PC-9 (cell line): ENCODE measurements around the gene FAM241A. TPM values are rescaled to one million over a fixed set of nuclear protein-coding genes. Genes with fewer than 3 reads are reported as not detected.

Source experiments
- Bru-seq: library from RNA; stranded (reverse); fragments of 400-500 nt; gene quantifications from one replicate; lab custom pipeline; 2021; lab: Mats Ljungman, UMichigan
- BruChase-seq, 2 experiments: library from RNA; stranded (reverse); fragments of 400-500 nt; gene quantifications; one replicate each; lab custom pipeline; 2021; lab: Mats Ljungman, UMichigan
- BruUV-seq: library from RNA; stranded (reverse); fragments of 400-500 nt; replicated peaks from 2 replicates; lab custom pipeline; 2021; lab: Mats Ljungman, UMichigan
- CTCF ChIA-PET: fragments of 300-600 bp; sonication (Branson Sonifier 250); formaldehyde crosslinking; loops from one replicate; lab custom pipeline; 2022; ENCODE audit warnings: antibody characterized with exemption; lab: Charles Lee
- POLR2A ChIA-PET: fragments of 300-600 bp; sonication (Branson Sonifier 250); formaldehyde crosslinking; loops from one replicate; lab custom pipeline; 2022; ENCODE audit warnings: antibody characterized with exemption; ENCODE audit not compliant: unreplicated experiment; lab: Charles Lee
- DNase-seq, 2 experiments: peaks; one replicate each; pipeline versions ENCODE4 v3.0.0 to v3.0.0-alpha.2; 2015 to 2022; ENCODE audit warnings: mixed read lengths in 1 of 2
- H2AFZ ChIP-seq: fragments of 200-600 bp; sonication (generic); 2 replicates; pipeline ENCODE4 v1.8.1; 2017; ENCODE audit warnings: antibody characterized with exemption
- H3F3A ChIP-seq: fragments of 200-600 bp; sonication (generic); 2 replicates; pipeline ENCODE4 v1.8.1; 2017; ENCODE audit warnings: antibody characterized with exemption, mild to moderate bottlenecking, low read depth; ENCODE audit not compliant: insufficient read depth
- H3K27ac ChIP-seq: fragments of 200-600 bp; sonication (generic); 2 replicates; pipeline ENCODE4 v1.6.1; 2016; ENCODE audit warnings: mixed run types
- H3K27me3 ChIP-seq: fragments of 200-600 bp; sonication (generic); 2 replicates; pipeline ENCODE4 v1.6.1; 2016; ENCODE audit warnings: low read depth, mixed run types; ENCODE audit not compliant: insufficient read depth
- H3K36me3 ChIP-seq: fragments of 200-600 bp; sonication (generic); 2 replicates; pipeline ENCODE4 v1.6.1; 2016; ENCODE audit warnings: low read depth, mixed run types
- H3K4me1 ChIP-seq: fragments of 200-600 bp; sonication (generic); replicated peaks from 2 replicates; pipeline ENCODE4 v1.6.1; 2016; ENCODE audit warnings: mixed run types; ENCODE audit not compliant: insufficient read depth
- H3K4me2 ChIP-seq: fragments of 200-600 bp; sonication (generic); 2 replicates; pipeline ENCODE4 v1.6.1; 2017; ENCODE audit warnings: mixed run types
- H3K4me3 ChIP-seq: fragments of 200-600 bp; sonication (generic); 2 replicates; pipeline ENCODE4 v1.6.1; 2016; ENCODE audit warnings: mixed run types
- H3K79me2 ChIP-seq: fragments of 200-600 bp; sonication (generic); 2 replicates; pipeline ENCODE4 v1.6.1; 2017; ENCODE audit warnings: low read depth, mixed run types
- H3K9me2 ChIP-seq: fragments of 200-600 bp; sonication (generic); 2 replicates; pipeline ENCODE4 v1.8.1; 2017; ENCODE audit warnings: mild to moderate bottlenecking; ENCODE audit not compliant: insufficient read depth
- H3K9me3 ChIP-seq: fragments of 200-600 bp; sonication (generic); 2 replicates; pipeline ENCODE4 v1.8.1; 2016; ENCODE audit warnings: low read depth; ENCODE audit not compliant: insufficient read depth
- H4K20me1 ChIP-seq: fragments of 200-600 bp; sonication (generic); 2 replicates; pipeline ENCODE4 v1.8.1; 2017; ENCODE audit not compliant: insufficient read depth
- EZH2 ChIP-seq: fragments of 200-600 bp; sonication (generic); IDR thresholded peaks from 2 replicates; pipeline ENCODE4 v1.8.0; 2017; ENCODE audit warnings: antibody characterized with exemption, low read depth
- intact Hi-C: fragments of 100-400 bp; cut with micrococcal nuclease; formaldehyde crosslinking; loops from one replicate; pipeline ENCODE4 v1.10.0; 2022; ENCODE audit not compliant: unreplicated experiment
- long read RNA-seq: library from polyadenylated mRNA; stranded (forward); transcript quantifications from one replicate; pipeline ENCODE4 v2.0.0, GENCODE V29; 2022
- total RNA-seq: library from RNA; stranded (reverse); gene quantifications from 2 replicates; pipeline ENCODE4 v1.2.3, GENCODE V29; 2021
- TF ChIP-seq, protein P1 (sequence below): fragments of 200-600 bp; sonication (generic); conservative IDR thresholded peaks from 2 replicates; pipeline ENCODE4 v1.6.1; 2017; ENCODE audit warnings: mixed run types, antibody characterized with exemption, mild to moderate bottlenecking, moderate library complexity

The FAM241A gene
- total RNA-seq (0.78 and 1.4 TPM in 2 replicates), Bru-seq, nascent RNA (percentile 61 among the genes with signal in this experiment), BruChase-seq, experiment 1, labeled RNA remaining after a 2-hour chase (percentile 48 among the genes with signal in this experiment), BruChase-seq, experiment 2, labeled RNA remaining after a 6-hour chase (percentile 55 among the genes with signal in this experiment)
- long read RNA-seq, full-length matches to known transcripts = 14 of 15 reads
- long read RNA-seq, partial matches to known transcripts = 0 of 15 reads
- long read RNA-seq, other reads (novel, unspliced or antisense) = 1 of 15 reads

DNA sequence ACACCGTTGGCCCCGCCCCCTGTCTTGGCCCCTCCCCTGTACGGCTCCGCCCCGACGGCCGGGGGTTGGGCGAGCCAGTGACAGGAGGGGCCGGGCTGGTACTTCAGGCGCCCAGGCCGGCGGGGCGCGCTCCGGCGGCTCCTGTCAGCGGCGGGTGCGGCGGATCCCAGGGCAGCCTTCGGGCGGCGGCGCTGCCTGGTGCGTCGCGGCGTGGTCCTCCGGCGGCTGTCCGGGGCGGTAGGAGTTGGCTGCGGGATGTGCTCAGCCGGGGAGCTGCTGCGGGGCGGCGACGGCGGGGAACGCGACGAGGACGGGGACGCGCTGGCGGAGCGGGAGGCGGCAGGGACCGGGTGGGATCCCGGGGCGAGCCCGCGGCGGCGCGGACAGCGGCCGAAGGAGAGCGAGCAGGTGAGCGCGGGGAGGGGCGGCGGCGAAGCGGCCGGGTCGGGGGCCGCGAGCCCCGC is at the start of gene FAM241A:
TSS of gene FAM241A (plus strand) at position 129 of the 464 bp plus-strand sequence. CDS start at position 256, 127 bp downstream.
- H3K79me2 ChIP-seq = peaks cover 31% of the 10 kb centered on the region
- no peaks in the 10 kb centered on the region for H4K20me1 ChIP-seq
- H3K4me3 ChIP-seq = peak within 1 kb of the TSS; percentile 89
- no peaks in the 10 kb centered on the region for H3K27me3 ChIP-seq
- peak; percentile 62 to 80 for DNase-seq
- H3K36me3 ChIP-seq = no peaks in the 10 kb centered on the region
- peaks cover 28% of the 10 kb centered on the region for H3K4me1 ChIP-seq
- intact Hi-C loops = loop anchor here (5.0 kb wide), 1 partner anchor 33 kb away; no protein-coding TSS in a partner anchor
- no TSS peak for BruUV-seq
- CTCF ChIA-PET = no interaction called here
- H3K9me3 ChIP-seq = no peaks in the 10 kb centered on the region
- H3K4me2 ChIP-seq = peak within 1 kb of the TSS; percentile 88
- POLR2A ChIA-PET = no interaction called here
- no peaks in the 10 kb centered on the region for H3K9me2 ChIP-seq
- peaks cover 4% of the 10 kb centered on the region; the same call in 1 of the 2 replicates for H3F3A ChIP-seq
- no peak for TF ChIP-seq EZH2
- TF ChIP-seq, protein P1, sequence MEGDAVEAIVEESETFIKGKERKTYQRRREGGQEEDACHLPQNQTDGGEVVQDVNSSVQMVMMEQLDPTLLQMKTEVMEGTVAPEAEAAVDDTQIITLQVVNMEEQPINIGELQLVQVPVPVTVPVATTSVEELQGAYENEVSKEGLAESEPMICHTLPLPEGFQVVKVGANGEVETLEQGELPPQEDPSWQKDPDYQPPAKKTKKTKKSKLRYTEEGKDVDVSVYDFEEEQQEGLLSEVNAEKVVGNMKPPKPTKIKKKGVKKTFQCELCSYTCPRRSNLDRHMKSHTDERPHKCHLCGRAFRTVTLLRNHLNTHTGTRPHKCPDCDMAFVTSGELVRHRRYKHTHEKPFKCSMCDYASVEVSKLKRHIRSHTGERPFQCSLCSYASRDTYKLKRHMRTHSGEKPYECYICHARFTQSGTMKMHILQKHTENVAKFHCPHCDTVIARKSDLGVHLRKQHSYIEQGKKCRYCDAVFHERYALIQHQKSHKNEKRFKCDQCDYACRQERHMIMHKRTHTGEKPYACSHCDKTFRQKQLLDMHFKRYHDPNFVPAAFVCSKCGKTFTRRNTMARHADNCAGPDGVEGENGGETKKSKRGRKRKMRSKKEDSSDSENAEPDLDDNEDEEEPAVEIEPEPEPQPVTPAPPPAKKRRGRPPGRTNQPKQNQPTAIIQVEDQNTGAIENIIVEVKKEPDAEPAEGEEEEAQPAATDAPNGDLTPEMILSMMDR = no peak
- H3K27ac ChIP-seq = peak within 1 kb of the TSS; percentile 51
- H2AFZ ChIP-seq = peak within 1 kb of the TSS; percentile 93

DNA sequence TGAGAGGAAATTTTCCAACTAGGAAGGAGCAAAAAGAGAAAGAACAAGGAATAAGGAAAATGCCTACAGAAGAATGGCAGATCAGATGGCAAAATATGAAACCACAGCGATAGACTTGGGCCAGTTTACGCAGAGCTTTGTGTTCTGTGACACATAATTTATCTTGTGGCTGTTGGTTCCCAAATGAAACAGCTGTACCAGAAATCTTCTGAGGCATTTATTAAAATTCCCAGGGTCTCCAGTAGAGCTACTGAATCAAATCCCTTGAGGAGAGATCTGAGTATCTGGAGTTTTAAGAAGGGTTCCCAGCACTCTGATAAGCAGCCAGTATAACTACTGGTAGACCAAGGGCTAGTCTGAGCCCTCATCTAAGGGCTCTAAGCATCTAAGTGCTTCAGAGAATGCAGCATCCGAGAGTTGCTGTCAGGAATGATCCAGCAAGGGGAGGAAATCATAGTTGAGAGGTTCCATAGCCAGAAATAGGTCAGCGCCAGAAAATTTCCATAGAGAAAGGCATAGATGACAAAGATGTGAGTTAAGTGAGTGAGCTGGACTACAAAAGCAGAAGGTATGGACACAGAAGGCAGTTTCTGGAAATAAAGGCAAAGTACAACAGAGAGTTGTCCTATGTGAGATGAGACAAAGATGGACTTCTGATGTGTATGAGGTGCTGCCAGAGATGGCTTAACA is 46.3 kb upstream of the FAM241A start:
- Histone ChIP-seq H2AFZ (peak overlapping the region; percentile 59; the same call in 1 of the 2 replicates), H3K4me2 (no peak overlapping the region), H3K79me2 (no peaks in the 10 kb centered on the region), H3K36me3 (no peaks in the 10 kb centered on the region), H3K9me3 (no peaks in the 10 kb centered on the region), H3K27me3 (no peaks in the 10 kb centered on the region), H3K9me2 (no peaks in the 10 kb centered on the region; the same call in 1 of the 2 replicates), H3K4me1 (peaks cover 5% of the 10 kb centered on the region; the same call in 1 of the 2 replicates), H3K27ac (no peak overlapping the region), H4K20me1 (no peaks in the 10 kb centered on the region), H3F3A (no peaks in the 10 kb centered on the region), H3K4me3 (no peak overlapping the region)
- intact Hi-C loops = loop anchor here (1.0 kb wide), 2 partner anchors 90 to 136 kb away; no protein-coding TSS in a partner anchor
- ChIA-PET CTCF (interaction anchor here (1.5 kb wide), 1 partner anchor 15 kb away, joined by 5 read pairs; no protein-coding TSS in a partner anchor), POLR2A (interaction anchor here (0.6 to 0.7 kb wide), 2 partner anchors 88 to 470 kb away, joined by 3 to 5 read pairs; no protein-coding TSS in a partner anchor)
- no TSS peak for BruUV-seq
- DNase-seq = no peak
- TF ChIP-seq, protein P1 = no peak
- no peak for TF ChIP-seq EZH2
